GM21825 (cell line): ENCODE measurements around the gene CAP1.
"Not testable (repeated sequence)": the region's sequence is repeated elsewhere in the genome, so short reads cannot be mapped to it uniquely, and the experiment has no call there.

ENCODE experiments used
- ATAC-seq: cut with Tn5 transposase; IDR thresholded peaks from one replicate; pipeline ENCODE4 v1.9.1; 2021; ENCODE audit warnings: mild to moderate bottlenecking, moderate library complexity; ENCODE audit not compliant: unreplicated experiment

The CAP1 gene

GRCh38 chr1:40040511-40041465 lies at the start of gene CAP1:
Gene CAP1, plus strand, starts transcription at chr1:40040729. Its CDS starts 18,618 bp downstream, at chr1:40059347.
- ATAC-seq, result peak; percentile 86

GRCh38 chr1:39992234-39992633 lies 48.3 kb upstream of the CAP1 start:
- ATAC-seq, result no peak

- ATAC-seq, result no peak
Observed at GRCh38 chr1:39992888-39993287, 47.6 kb upstream of the CAP1 start.

- peak; percentile 84 for ATAC-seq
Observed at GRCh38 chr1:39995973-39996393, 44.5 kb upstream of the CAP1 start.

GRCh38 chr1:39996396-39997004 lies 44.0 kb upstream of the CAP1 start:
- ATAC-seq, result no peak

GRCh38 chr1:40001456-40001855 lies 39.1 kb upstream of the CAP1 start:
- ATAC-seq, result no peak

- peak; percentile 80 for ATAC-seq
Observed at GRCh38 chr1:40003156-40004093, 37.1 kb upstream of the CAP1 start.

GRCh38 chr1:40004857-40005256 lies 35.7 kb upstream of the CAP1 start:
- no peak for ATAC-seq

- ATAC-seq, result not testable (repeated sequence)
Observed at GRCh38 chr1:40007481-40008034, 33.0 kb upstream of the CAP1 start.

- no peak for ATAC-seq
Observed at GRCh38 chr1:40011198-40011597, 29.3 kb upstream of the CAP1 start.

- ATAC-seq, result no peak
Observed at GRCh38 chr1:40014253-40014706, 26.2 kb upstream of the CAP1 start.

- no peak for ATAC-seq
Observed at GRCh38 chr1:40014812-40015594, 25.5 kb upstream of the CAP1 start.

- no peak for ATAC-seq
Observed at GRCh38 chr1:40017951-40018575, 22.5 kb upstream of the CAP1 start.

- no peak for ATAC-seq
Observed at GRCh38 chr1:40020447-40021085, 20.0 kb upstream of the CAP1 start.

- ATAC-seq, result no peak
Observed at GRCh38 chr1:40023379-40023944, 17.1 kb upstream of the CAP1 start.

- no peak for ATAC-seq
Observed at GRCh38 chr1:40024671-40025070, 15.9 kb upstream of the CAP1 start.

GRCh38 chr1:40027647-40028046 lies 12.9 kb upstream of the CAP1 start:
- ATAC-seq, result no peak

- ATAC-seq, result no peak
Observed at GRCh38 chr1:40029608-40030007, 10.9 kb upstream of the CAP1 start.
